Dermis blood vessel endothelial cell (primary cell): ENCODE data around the gene FAM222B. TPM values are rescaled to one million over a fixed set of nuclear protein-coding genes. Genes with fewer than 3 reads are reported as not detected.
"Not testable (repeated sequence)": the region's sequence is repeated elsewhere in the genome, so short reads cannot be mapped to it uniquely, and the experiment has no call there.

ENCODE experiments used
- DNase-seq: peaks from one replicate; pipeline ENCODE4 v3.0.0; 2010
- total RNA-seq: library from RNA; depleted of rRNA; stranded (reverse); fragments of >200 nt; gene quantifications from 2 replicates; pipeline ENCODE4 v1.2.3, GENCODE V29; 2014

Gene FAM222B
- total RNA-seq, 1 donor from 2014 or later = 9.5 TPM

GRCh38 chr17:28871056-28871579, 28.5 kb upstream of the FAM222B start:
- peak; percentile 18 for DNase-seq

- no peak for DNase-seq
These were observed 24.7 kb upstream of the FAM222B start for GRCh38 chr17:28867276-28867675.

GRCh38 chr17:28865946-28866752, 23.6 kb upstream of the FAM222B start:
- peak; percentile 81 for DNase-seq

- DNase-seq = no peak
These were observed 22.6 kb upstream of the FAM222B start for GRCh38 chr17:28864991-28865849.

GRCh38 chr17:28863953-28864352, 21.4 kb upstream of the FAM222B start:
- DNase-seq = no peak

GRCh38 chr17:28862561-28862960, 20.0 kb upstream of the FAM222B start:
- no peak for DNase-seq

- no peak for DNase-seq
These were observed 19.0 kb upstream of the FAM222B start for GRCh38 chr17:28861393-28862203.

GRCh38 chr17:28860363-28860808, 17.8 kb upstream of the FAM222B start:
- no peak for DNase-seq

- no peak for DNase-seq
These were observed 16.3 kb upstream of the FAM222B start for GRCh38 chr17:28858801-28859355.

- DNase-seq = no peak
These were observed 15.6 kb upstream of the FAM222B start for GRCh38 chr17:28857905-28858800.

- DNase-seq = no peak
These were observed 13.5 kb upstream of the FAM222B start for GRCh38 chr17:28856028-28856574.

- no peak for DNase-seq
These were observed 12.7 kb upstream of the FAM222B start for GRCh38 chr17:28855336-28855679.

GRCh38 chr17:28854457-28855335, 12.1 kb upstream of the FAM222B start, which contains the start of gene ERAL1:
TSS of gene ERAL1 (plus strand) at chr17:28855016. CDS start at chr17:28855035, 19 bp downstream.
- DNase-seq = peak; percentile 91

- DNase-seq = no peak
These were observed 10.7 kb upstream of the FAM222B start for GRCh38 chr17:28853295-28853694.

GRCh38 chr17:28849281-28849680, 6.7 kb upstream of the FAM222B start:
- peak; percentile 39 for DNase-seq

GRCh38 chr17:28848667-28849066, 6.1 kb upstream of the FAM222B start:
- DNase-seq = peak; percentile 65

GRCh38 chr17:28846699-28847098, 4.1 kb upstream of the FAM222B start:
- DNase-seq = not testable (repeated sequence)

GRCh38 chr17:28846231-28846630, 3.6 kb upstream of the FAM222B start:
- no peak for DNase-seq

- DNase-seq = no peak
These were observed 1.2 kb upstream of the FAM222B start for GRCh38 chr17:28843816-28844148.

GRCh38 chr17:28841901-28842281, 699 bp downstream of the FAM222B start:
- DNase-seq = peak; percentile 39
